ENCODE data around the gene SLC7A14. TPM values are rescaled to one million over a fixed set of nuclear protein-coding genes. Genes with fewer than 3 reads are reported as not detected.
"Not testable (repeated sequence)": the region's sequence is repeated elsewhere in the genome, so short reads cannot be mapped to it uniquely, and the experiment has no call there.

SLC7A14 gene
- total RNA-seq, 1 experiment from 2014 or later = 0.10 TPM

GRCh38 chr3:170599091-170599490, 13.2 kb upstream of the SLC7A14 start:
- DNase-seq (ENCODE audit: low spot score) = no peak
- in situ Hi-C loops (cut with HindIII; ENCODE audit: low sequenced_read_pairs) = no loop called here

DNA sequence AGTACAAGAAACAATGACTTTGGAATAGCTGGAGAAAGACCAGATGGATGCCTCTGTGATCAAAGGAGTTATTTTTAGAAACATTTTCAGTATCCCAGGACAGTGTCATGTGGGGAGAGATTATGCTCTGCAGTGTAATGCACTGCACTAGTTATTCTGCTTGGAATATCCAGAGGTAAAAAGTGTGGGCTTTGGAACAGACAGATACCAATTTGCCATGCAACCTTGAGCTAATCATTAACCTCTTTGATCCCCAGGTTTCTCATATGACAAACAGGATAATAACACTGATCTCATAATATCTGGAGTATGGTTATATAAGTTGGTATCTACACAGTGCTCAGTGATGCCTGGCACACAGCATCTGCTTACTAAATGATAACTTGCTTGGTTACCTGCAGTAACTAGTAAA, 12.2 kb upstream of the SLC7A14 start:
- DNase-seq (ENCODE audit: low spot score) = peak; percentile 85
- in situ Hi-C loops (cut with HindIII; ENCODE audit: low sequenced_read_pairs) = no loop called here

DNA sequence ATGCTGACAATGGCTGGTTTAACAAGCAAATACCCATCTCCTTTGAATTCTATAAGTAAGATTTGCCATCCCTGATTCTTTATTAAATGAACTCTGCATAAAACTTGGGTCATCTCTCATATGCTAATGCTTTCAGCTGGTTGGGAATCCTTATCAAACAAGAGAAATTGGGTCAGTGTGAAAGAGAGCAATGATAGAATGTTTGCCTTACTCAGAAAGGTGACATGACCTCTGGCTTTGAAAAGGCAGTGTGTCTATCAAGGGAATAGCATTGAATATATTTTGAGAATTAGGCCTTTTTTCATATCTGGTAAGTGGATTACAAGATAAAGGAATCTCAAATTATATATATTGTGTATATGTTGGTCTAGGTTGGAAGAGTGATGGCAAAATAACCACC, 8.7 kb upstream of the SLC7A14 start:
- no peak for DNase-seq (ENCODE audit: low spot score)
- in situ Hi-C loops (cut with HindIII; ENCODE audit: low sequenced_read_pairs) = no loop called here

- in situ Hi-C loops (cut with HindIII; ENCODE audit: low sequenced_read_pairs) = no loop called here
- DNase-seq (ENCODE audit: low spot score) = no peak
Measured at GRCh38 chr3:170593634-170594033, 7.8 kb upstream of the SLC7A14 start.

- no peak for DNase-seq (ENCODE audit: low spot score)
- in situ Hi-C loops (cut with HindIII; ENCODE audit: low sequenced_read_pairs) = no loop called here
Measured at GRCh38 chr3:170589113-170589512, 3.2 kb upstream of the SLC7A14 start.

GRCh38 chr3:170585008-170585936, 603 bp downstream of the SLC7A14 start:
- in situ Hi-C loops (cut with HindIII; ENCODE audit: low sequenced_read_pairs) = no loop called here
- peak; percentile 68 for DNase-seq (ENCODE audit: low spot score)

- in situ Hi-C loops (cut with HindIII; ENCODE audit: low sequenced_read_pairs) = no loop called here
- DNase-seq (ENCODE audit: low spot score) = peak; percentile 69
Measured at GRCh38 chr3:170584585-170585007, 1.3 kb downstream of the SLC7A14 start.

- in situ Hi-C loops (cut with HindIII; ENCODE audit: low sequenced_read_pairs) = no loop called here
- DNase-seq (ENCODE audit: low spot score) = no peak
Measured at GRCh38 chr3:170579646-170580045, 6.2 kb downstream of the SLC7A14 start.

DNA sequence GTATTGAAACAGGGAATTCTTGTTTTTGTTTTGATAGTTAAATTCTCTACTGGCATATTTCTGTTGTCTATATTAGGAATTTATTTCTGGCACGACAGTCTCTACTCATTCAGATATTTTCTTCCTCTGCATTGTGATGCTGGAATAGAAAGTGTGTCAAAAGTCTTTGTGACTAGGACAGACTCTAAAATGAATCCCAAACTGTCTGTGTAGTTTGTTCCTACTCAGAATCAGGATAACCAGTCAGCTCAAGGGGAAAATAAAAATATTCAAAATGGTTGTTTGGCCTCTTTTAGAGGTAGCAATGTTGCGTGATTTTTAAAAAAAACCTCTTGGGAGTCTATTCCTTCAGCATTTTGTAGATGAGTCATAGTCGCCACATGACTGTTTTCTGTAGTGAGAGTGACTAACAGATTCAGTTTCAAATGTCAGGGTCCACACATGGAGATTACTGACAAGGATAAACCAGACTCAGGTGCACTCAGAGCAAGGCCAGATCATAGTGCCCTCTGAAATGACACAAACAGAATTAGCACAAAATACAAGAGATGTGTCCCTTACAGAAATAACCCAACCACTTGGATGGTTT, 13.1 kb downstream of the SLC7A14 start:
- in situ Hi-C loops (cut with HindIII; ENCODE audit: low sequenced_read_pairs) = no loop called here

DNA sequence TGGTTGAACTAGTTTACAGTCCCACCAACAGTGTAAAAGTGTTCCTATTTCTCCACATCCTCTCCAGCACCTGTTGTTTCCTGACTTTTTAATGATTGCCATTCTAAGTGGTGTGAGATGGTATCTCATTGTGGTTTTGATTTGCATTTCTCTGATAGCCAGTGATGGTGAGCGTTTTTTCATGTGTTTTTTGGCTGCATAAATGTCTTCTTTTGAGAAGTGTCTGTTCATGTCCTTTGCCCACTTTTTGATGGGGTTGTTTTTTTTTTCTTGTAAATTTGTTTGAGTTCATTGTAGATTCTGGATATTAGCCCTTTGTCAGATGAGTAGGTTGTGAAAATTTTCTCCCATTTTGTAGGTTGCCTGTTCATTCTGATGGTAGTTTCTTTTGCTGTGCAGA, 18.3 kb downstream of the SLC7A14 start:
- in situ Hi-C loops (cut with HindIII; ENCODE audit: low sequenced_read_pairs) = not testable (repeated sequence)

More for the DNA sequence above, 13.1 kb downstream of the SLC7A14 start:
- no peak for DNase-seq (ENCODE audit: low spot score)

DNA sequence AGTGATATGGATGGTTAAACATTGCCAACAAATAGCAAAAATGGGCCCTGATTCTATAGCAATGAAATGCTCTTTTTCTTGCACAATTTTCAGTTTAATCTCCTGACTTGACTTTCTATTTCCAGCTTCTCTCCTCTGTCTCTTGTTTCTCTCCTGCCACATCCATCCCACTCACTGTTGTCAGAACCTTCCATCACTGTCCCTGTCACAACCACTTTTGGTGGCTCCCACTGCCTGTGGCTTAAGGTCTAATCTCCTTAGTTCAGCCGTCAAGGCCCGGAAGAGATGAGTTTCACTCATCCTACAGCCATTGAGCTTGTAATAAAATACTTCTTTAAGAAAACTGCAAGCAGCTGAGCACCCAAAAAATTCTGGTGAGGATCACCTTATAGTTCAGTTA, 19.5 kb downstream of the SLC7A14 start:
- in situ Hi-C loops (cut with HindIII; ENCODE audit: low sequenced_read_pairs) = no loop called here
- DNase-seq (ENCODE audit: low spot score) = no peak

More for the DNA sequence above, 18.3 kb downstream of the SLC7A14 start:
- not testable (repeated sequence) for DNase-seq (ENCODE audit: low spot score)

- DNase-seq (ENCODE audit: low spot score) = no peak
- in situ Hi-C loops (cut with HindIII; ENCODE audit: low sequenced_read_pairs) = no loop called here
Measured at GRCh38 chr3:170565495-170565894, 20.4 kb downstream of the SLC7A14 start.

DNA sequence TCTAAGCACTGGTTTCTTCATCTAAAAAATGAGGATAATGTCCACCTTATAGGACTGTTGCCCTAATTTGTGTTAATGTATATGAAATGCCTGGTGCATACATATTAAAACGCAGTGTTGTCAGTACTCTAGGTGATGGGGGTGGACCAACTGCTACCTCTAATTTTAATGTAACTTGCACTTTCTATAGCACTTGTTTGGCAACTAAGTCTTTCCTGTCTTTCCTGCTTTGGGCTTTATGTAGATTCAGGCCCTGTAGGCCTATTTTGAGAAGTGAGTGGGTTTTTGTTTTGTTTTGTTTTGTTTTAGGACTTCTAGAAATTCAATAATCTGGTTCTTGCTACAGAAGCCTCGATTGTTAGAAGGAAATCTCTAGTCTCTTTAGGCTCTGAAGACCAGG, 21.2 kb downstream of the SLC7A14 start:
- in situ Hi-C loops (cut with HindIII; ENCODE audit: low sequenced_read_pairs) = no loop called here
- DNase-seq (ENCODE audit: low spot score) = no peak

GRCh38 chr3:170563712-170564423, 22.0 kb downstream of the SLC7A14 start:
- in situ Hi-C loops (cut with HindIII; ENCODE audit: low sequenced_read_pairs) = no loop called here
- DNase-seq (ENCODE audit: low spot score) = no peak

- in situ Hi-C loops (cut with HindIII; ENCODE audit: low sequenced_read_pairs) = no loop called here
- DNase-seq (ENCODE audit: low spot score) = no peak
Measured at GRCh38 chr3:170562080-170562479, 23.8 kb downstream of the SLC7A14 start.

DNA sequence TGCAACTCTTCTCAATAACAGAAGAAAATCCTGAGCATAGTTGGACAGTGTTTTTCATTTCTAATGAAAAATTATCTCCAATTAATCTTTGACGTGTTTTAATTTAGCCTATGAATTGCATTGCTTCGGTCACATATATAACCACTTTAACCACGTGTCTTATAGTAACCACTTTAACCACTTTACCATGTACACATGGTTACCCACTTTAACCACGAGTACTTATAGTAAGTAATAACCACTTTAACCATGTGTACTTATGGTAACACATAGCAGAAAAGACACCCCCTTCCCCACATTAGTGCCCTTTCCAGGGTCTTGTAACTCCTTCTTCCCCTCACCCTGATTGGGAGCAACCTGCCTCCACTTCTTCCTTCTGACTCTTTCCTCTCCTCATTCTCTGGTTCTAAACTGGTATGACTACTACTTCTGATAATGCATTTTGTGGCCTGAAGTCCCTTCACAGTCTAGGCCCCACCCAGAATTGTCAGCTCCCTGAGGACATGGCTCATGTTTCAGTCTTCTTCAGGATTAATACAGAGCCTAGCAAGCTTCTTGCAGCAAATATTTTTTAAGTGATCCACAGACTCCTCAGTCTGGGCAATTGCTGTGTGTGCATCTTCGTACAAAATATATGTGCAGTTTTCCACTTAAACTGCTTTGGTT, 25.0 kb downstream of the SLC7A14 start:
- in situ Hi-C loops (cut with HindIII; ENCODE audit: low sequenced_read_pairs) = no loop called here
- DNase-seq (ENCODE audit: low spot score) = no peak

- no peak for DNase-seq (ENCODE audit: low spot score)
- in situ Hi-C loops (cut with HindIII; ENCODE audit: low sequenced_read_pairs) = no loop called here
Measured at GRCh38 chr3:170560296-170560695, 25.6 kb downstream of the SLC7A14 start.

GRCh38 chr3:170558427-170558826, 27.4 kb downstream of the SLC7A14 start:
- DNase-seq (ENCODE audit: low spot score) = no peak

GRCh38 chr3:170555329-170555728, 30.5 kb downstream of the SLC7A14 start:
- in situ Hi-C loops (cut with HindIII; ENCODE audit: low sequenced_read_pairs) = no loop called here
- no peak for DNase-seq (ENCODE audit: low spot score)

More at GRCh38 chr3:170558427-170558826, 27.4 kb downstream of the SLC7A14 start:
- in situ Hi-C loops (cut with HindIII; ENCODE audit: low sequenced_read_pairs) = no loop called here

Data from G401 (cell line).